H1 (cell line): ENCODE measurements around the gene WDR48. TPM values are rescaled to one million over a fixed set of nuclear protein-coding genes. Genes with fewer than 3 reads are reported as not detected.

ENCODE experiments used
- CTCF ChIA-PET: fragments of 300-600 bp; sonication (Branson Sonifier 250); formaldehyde crosslinking; loops from one replicate; lab custom pipeline; 2021; ENCODE audit not compliant: partially characterized antibody; lab: Charles Lee
- POLR2A ChIA-PET: fragments of 300-600 bp; sonication (Branson Sonifier 250); formaldehyde crosslinking; loops from one replicate; lab custom pipeline; 2021; ENCODE audit warnings: inconsistent platforms; ENCODE audit not compliant: partially characterized antibody; lab: Charles Lee
- DNase-seq, 2 experiments: peaks; one replicate each; pipeline versions ENCODE4 v3.0.0 to v3.0.0-alpha.2; 2010 to 2022; ENCODE audit warnings: low spot score in 2 of 2, low read depth in 1 of 2, mixed read lengths in 1 of 2
- FAIRE-seq: peaks from 2 replicates; lab custom pipeline; 2011; peaks lifted over from hg19 to GRCh38; lab: Jason Lieb, UNC
- H2AFZ ChIP-seq: 2 replicates; pipeline ENCODE4 v1.8.1; 2012; ENCODE audit warnings: low read length, inconsistent platforms
- H2AK5ac ChIP-seq: 2 replicates; pipeline ENCODE4 v1.6.1; 2013; ENCODE audit warnings: low read depth, low read length
- H2BK120ac ChIP-seq: replicated peaks from 2 replicates; pipeline ENCODE3; 2013; ENCODE audit warnings: low read depth, low read length, inconsistent platforms
- H2BK12ac ChIP-seq: 2 replicates; pipeline ENCODE4 v1.6.1; 2013; ENCODE audit warnings: low read depth, low read length
- H2BK15ac ChIP-seq: 2 replicates; pipeline ENCODE4 v1.6.1; 2013; ENCODE audit warnings: low read length
- H2BK20ac ChIP-seq: 2 replicates; pipeline ENCODE4 v1.6.1; 2013; ENCODE audit warnings: low read length
- H2BK5ac ChIP-seq: 2 replicates; pipeline ENCODE4 v1.6.1; 2013; ENCODE audit warnings: low read depth, low read length
- H3K14ac ChIP-seq: 2 replicates; pipeline ENCODE4 v1.6.1; 2013; ENCODE audit warnings: inconsistent platforms; ENCODE audit not compliant: insufficient read length
- H3K18ac ChIP-seq: 2 replicates; pipeline ENCODE4 v1.6.1; 2013; ENCODE audit warnings: low read length; ENCODE audit errors: extremely low read depth
- H3K23ac ChIP-seq: 2 replicates; pipeline ENCODE4 v1.6.1; 2013; ENCODE audit warnings: inconsistent platforms; ENCODE audit not compliant: insufficient read length
- H3K23me2 ChIP-seq: 2 replicates; pipeline ENCODE4 v1.6.1; 2013; ENCODE audit warnings: low read depth, low read length
- H3K27ac ChIP-seq: 2 replicates; pipeline ENCODE4 v1.6.1; 2011; ENCODE audit warnings: low read depth, low read length, inconsistent platforms
- H3K27me3 ChIP-seq, 4 experiments: replicated peaks in 1 of 4; 1 replicate in 1 of 4; 2 replicates in 3 of 4; pipeline versions ENCODE4 v1.6.1 to v1.8.1; 2011 to 2013; ENCODE audit warnings: low read length in 3 of 4, mild to moderate bottlenecking in 3 of 4, inconsistent platforms in 2 of 4, mixed read lengths in 2 of 4, moderate library complexity in 1 of 4; ENCODE audit not compliant: control insufficient read depth in 3 of 4, insufficient read depth in 3 of 4; ENCODE audit errors: extremely low read depth in 1 of 4
- H3K36me3 ChIP-seq, 4 experiments: 2 replicates each; pipeline versions ENCODE4 v1.6.1 to v1.8.1; 2011 to 2013; ENCODE audit warnings: mild to moderate bottlenecking in 4 of 4, low read length in 3 of 4, moderate library complexity in 2 of 4, control low read depth in 1 of 4, inconsistent platforms in 1 of 4; ENCODE audit not compliant: insufficient read depth in 4 of 4, control insufficient read depth in 2 of 4
- H3K4ac ChIP-seq: replicated peaks from 2 replicates; pipeline ENCODE3; 2013; ENCODE audit warnings: low read length, low read depth, mixed read lengths, inconsistent platforms; ENCODE audit not compliant: insufficient read length
- H3K4me1 ChIP-seq, 4 experiments: replicated peaks in 1 of 4; 1 replicate in 1 of 4; 2 replicates in 3 of 4; pipeline versions ENCODE4 v1.6.1 to v1.8.1; 2011 to 2013; ENCODE audit warnings: low read length in 3 of 4, inconsistent platforms in 2 of 4, mixed read lengths in 1 of 4; ENCODE audit not compliant: insufficient read depth in 4 of 4, control insufficient read depth in 3 of 4
- H3K4me2 ChIP-seq, 2 experiments: 2 replicates each; pipeline versions ENCODE4 v1.6.1 to v1.8.1; 2011 to 2013; ENCODE audit warnings: low read depth in 2 of 2, low read length in 2 of 2, control low read depth in 1 of 2, inconsistent platforms in 1 of 2, mild to moderate bottlenecking in 1 of 2; ENCODE audit not compliant: insufficient read depth in 1 of 2
- H3K4me3 ChIP-seq, 4 experiments: fragments of 200-600, 300-600 bp in 1 of 4; sonication (generic), shearing (Covaris generic), sonication (Bioruptor Twin) in 1 of 4; 2 replicates each; pipeline versions ENCODE4 v1.5.1 to v1.8.1; 2011 to 2016; ENCODE audit warnings: low read length in 4 of 4, low read depth in 3 of 4, control low read depth in 2 of 4, inconsistent platforms in 2 of 4, mild to moderate bottlenecking in 2 of 4, mixed read lengths in 1 of 4, moderate library complexity in 1 of 4; ENCODE audit not compliant: insufficient read depth in 2 of 4; ENCODE audit errors: extremely low read depth in 1 of 4
- H3K56ac ChIP-seq: replicated peaks from 2 replicates; pipeline ENCODE3; 2013; ENCODE audit warnings: low read depth, mild to moderate bottlenecking, mixed read lengths, low read length, inconsistent platforms; ENCODE audit not compliant: insufficient read length
- H3K79me1 ChIP-seq: 2 replicates; pipeline ENCODE4 v1.6.1; 2013; ENCODE audit warnings: low read depth, low read length, control low read depth
- H3K79me2 ChIP-seq, 2 experiments: 2 replicates each; pipeline versions ENCODE4 v1.6.1 to v1.8.1; 2012 to 2013; ENCODE audit warnings: low read length in 2 of 2, mild to moderate bottlenecking in 2 of 2, inconsistent platforms in 1 of 2; ENCODE audit not compliant: insufficient read depth in 2 of 2, control insufficient read depth in 1 of 2
- H3K9ac ChIP-seq, 4 experiments: replicated peaks in 1 of 4; 1 replicate in 1 of 4; 2 replicates in 3 of 4; pipeline versions ENCODE4 v1.6.1 to v1.8.1; 2011 to 2013; ENCODE audit warnings: low read depth in 3 of 4, low read length in 3 of 4, control low read depth in 2 of 4, mild to moderate bottlenecking in 2 of 4, moderate library complexity in 2 of 4, inconsistent platforms in 1 of 4; ENCODE audit errors: extremely low read depth in 1 of 4
- H3K9me3 ChIP-seq, 2 experiments: 2 replicates each; pipeline versions ENCODE4 v1.6.1 to v1.8.1; 2012 to 2013; ENCODE audit warnings: mild to moderate bottlenecking in 2 of 2, moderate library complexity in 2 of 2, control low read depth in 1 of 2, inconsistent platforms in 1 of 2, low read depth in 1 of 2, low read length in 1 of 2, mixed read lengths in 1 of 2; ENCODE audit not compliant: insufficient read depth in 2 of 2
- H4K20me1 ChIP-seq, 2 experiments: replicated peaks in 1 of 2; 2 replicates each; pipeline versions ENCODE3 to v1.8.1; 2011 to 2013; ENCODE audit warnings: inconsistent platforms in 2 of 2, low read length in 2 of 2, mild to moderate bottlenecking in 1 of 2; ENCODE audit not compliant: insufficient read depth in 2 of 2, control insufficient read depth in 1 of 2
- H4K5ac ChIP-seq: 2 replicates; pipeline ENCODE4 v1.6.1; 2013; ENCODE audit warnings: low read length, low read depth, mixed read lengths, inconsistent platforms; ENCODE audit not compliant: insufficient read length
- H4K8ac ChIP-seq: 2 replicates; pipeline ENCODE4 v1.8.0; 2013; ENCODE audit warnings: mild to moderate bottlenecking, moderate library complexity, low read length, inconsistent platforms; ENCODE audit not compliant: insufficient read depth; ENCODE audit errors: extremely low read depth
- H4K91ac ChIP-seq: replicated peaks from 2 replicates; pipeline ENCODE3; 2013; ENCODE audit warnings: low read length, mixed read lengths, inconsistent platforms; ENCODE audit not compliant: insufficient read length
- CTCF ChIP-seq, 3 experiments: IDR thresholded peaks; 1 replicate in 2 of 3; 2 replicates in 1 of 3; pipeline versions ENCODE4 v1.5.1 to v1.6.1; 2011; ENCODE audit warnings: low read length in 3 of 3, mild to moderate bottlenecking in 3 of 3, inconsistent platforms in 2 of 3, low read depth in 1 of 3, moderate library complexity in 1 of 3; ENCODE audit not compliant: insufficient read depth in 1 of 3; ENCODE audit errors: control extremely low read depth in 1 of 3
- POLR2A ChIP-seq, 2 experiments: IDR thresholded peaks; 1 replicate in 1 of 2; 2 replicates in 1 of 2; pipeline ENCODE4 v1.6.1; 2011; ENCODE audit warnings: low read depth in 2 of 2, low read length in 2 of 2, mild to moderate bottlenecking in 2 of 2; ENCODE audit errors: control extremely low read depth in 1 of 2
- TBP ChIP-seq: IDR thresholded peaks from 2 replicates; pipeline ENCODE4 v1.6.1; 2011; ENCODE audit warnings: low read depth, low read length, improper control_type of control experiment
- WGBS, 2 experiments: shearing (Covaris generic) in 1 of 2; methylation state at CpG; one replicate each; pipeline versions ENCODE4 v1.1.6 to v1.1.7; 2013 to 2015; ENCODE audit warnings: low lambda C conversion rate in 2 of 2, mixed read lengths in 2 of 2, inconsistent platforms in 1 of 2, low coverage in 1 of 2, missing lambda C conversion rate in 1 of 2; ENCODE audit not compliant: insufficient replicate concordance in 2 of 2, insufficient coverage in 1 of 2, insufficient read length in 1 of 2; ENCODE audit errors: extremely low coverage in 1 of 2, missing lambda C conversion rate in 1 of 2; 5-methylcytosine and 5-hydroxymethylcytosine counted together
- polyA plus RNA-seq, 7 experiments: library from polyadenylated mRNA; depleted of rRNA in 3 of 7; stranded (reverse) in 5 of 7; unstranded in 2 of 7; fragments of >200 nt in 5 of 7; fragments of 200-250 nt in 2 of 7; gene quantifications; 1 replicate in 5 of 7; 2 replicates in 1 of 7; 4 replicates in 1 of 7; pipeline versions ENCODE4 v1.2.1 to v1.2.3, GENCODE V29; 2011 to 2013; ENCODE audit warnings: missing spikeins in 2 of 7, mixed read lengths in 2 of 7
- total RNA-seq: library from RNA; stranded (reverse); fragmentation: NEBNext Ultra II Directional; extraction: Animal tissue kit (Norgen Biotek cat#: 25700); gene quantifications from 2 replicates; pipeline ENCODE4 v1.2.1, GENCODE V29; 2021

Gene WDR48
- total and polyA plus RNA-seq, 2 of the 8 experiments (the other 6 are each of a cell fraction or from before 2014, with no cell fraction given): 21.2 to 54.1 TPM

- H3K56ac ChIP-seq: no peak overlapping the region
- H4K91ac ChIP-seq: no peak overlapping the region
- H4K5ac ChIP-seq: no peak overlapping the region
- H2BK20ac ChIP-seq: no peak overlapping the region
- H3K9me3 ChIP-seq: no peaks in the 10 kb centered on the region
- DNase-seq (no peak), FAIRE-seq (no peak)
- H3K4me3 ChIP-seq: no peak overlapping the region
- H2AFZ ChIP-seq: peak overlapping the region; percentile 95; the same call in 1 of the 2 replicates
- POLR2A ChIA-PET: no interaction called here
- H2BK12ac ChIP-seq: no peak overlapping the region; the same call in 1 of the 2 replicates
- no peak overlapping the region for H2BK120ac ChIP-seq
- H3K14ac ChIP-seq: no peak overlapping the region
- no peak overlapping the region for H3K4me2 ChIP-seq
- TF ChIP-seq POLR2A (IDR thresholded peaks at IDR 0.05; ENCODE audit: control extremely low read depth in 1 of 2, low read depth in 2 of 2, low read length in 2 of 2) (no peak), TBP (no peak), CTCF (IDR thresholded peaks at IDR 0.05; ENCODE audit: control extremely low read depth in 1 of 3, insufficient read depth in 1 of 3, low read depth in 1 of 3, low read length in 3 of 3) (no peak)
- no peak overlapping the region for H4K8ac ChIP-seq
- no peaks in the 10 kb centered on the region for H3K79me2 ChIP-seq
- no peaks in the 10 kb centered on the region for H3K23me2 ChIP-seq
- CTCF ChIA-PET: interaction anchor here (1.4 to 5.6 kb wide), 3 partner anchors 13 to 23 kb away, joined by 3 to 48 read pairs (median 18); no protein-coding TSS in a partner anchor
- no peak overlapping the region for H3K18ac ChIP-seq
- no peak overlapping the region for H2AK5ac ChIP-seq
- H3K79me1 ChIP-seq: no peaks in the 10 kb centered on the region
- no peak overlapping the region; a peak in 1 of 7 replicates for H3K9ac ChIP-seq
- H2BK5ac ChIP-seq: no peak overlapping the region
- peaks cover 0 to 3% (median 1%) of the 10 kb centered on the region in 4 experiments; a peak in 1 of 7 replicates for H3K4me1 ChIP-seq
- no peak overlapping the region for H3K27ac ChIP-seq
- H3K4ac ChIP-seq: no peak overlapping the region
- no peak overlapping the region for H2BK15ac ChIP-seq
- no peaks in the 10 kb centered on the region for H3K27me3 ChIP-seq
- no peaks in the 10 kb centered on the region for H4K20me1 ChIP-seq
- WGBS, 2 experiments: 89% methylated on average over 4 of the region's 4 CpGs; no CpG with 5 or more reads in 1 of the 2 experiments
- H3K23ac ChIP-seq: no peak overlapping the region
- H3K36me3 ChIP-seq: no peaks in the 10 kb centered on the region
Measured at GRCh38 chr3:39013921-39014509, 37.8 kb upstream of the WDR48 start.
